Measurements from ENCODE around the gene ANOS1.

- TF ChIP-seq CTCF (IDR thresholded peaks at IDR 0.05) (no peak), POLR2A (IDR thresholded peaks at IDR 0.05) (no peak)
Measured at GRCh38 chrX:8714164-8714563, 17.8 kb downstream of the ANOS1 start.
